GM12878 (cell line): Measurements from ENCODE around the gene WDR31. TPM values are rescaled to one million over a fixed set of nuclear protein-coding genes. Genes with fewer than 3 reads are reported as not detected.

Experiments
- ATAC-seq: fragments of 200-7000 bp; cut with Tn5 transposase; 3 replicates; pipeline ENCODE4 v1.9.1; 2020; ENCODE audit warnings: mild to moderate bottlenecking, moderate library complexity
- BruUV-seq: library from RNA; stranded (reverse); fragments of 400-500 nt; replicated peaks from 2 replicates; lab custom pipeline; 2021; lab: Mats Ljungman, UMichigan
- CTCF ChIA-PET: fragments of 300-600 bp; sonication (Branson Sonifier 250); formaldehyde crosslinking; extraction: SDS; loops from one replicate; lab custom pipeline; 2021; ENCODE audit warnings: inconsistent platforms; lab: Yijun Ruan, JAX
- POLR2A ChIA-PET: fragments of 350-600 bp; formaldehyde crosslinking; extraction: SDS; loops from one replicate; lab custom pipeline; 2021; ENCODE audit warnings: inconsistent platforms; lab: Charles Lee
- RAD21 ChIA-PET: fragments of 300-600 bp; sonication (Branson Sonifier 250); formaldehyde crosslinking; loops from one replicate; lab custom pipeline; 2023; ENCODE audit warnings: antibody characterized with exemption; ENCODE audit not compliant: unreplicated experiment; lab: Charles Lee
- SMC1A ChIA-PET: fragments of 300-600 bp; sonication (Branson Sonifier 250); formaldehyde crosslinking; loops from one replicate; lab custom pipeline; 2023; ENCODE audit not compliant: unreplicated experiment, uncharacterized antibody; lab: Charles Lee
- DNase-seq: peaks from one replicate; pipeline ENCODE4 v3.0.0-alpha.2; 2011; ENCODE audit warnings: low read depth, low spot score
- FAIRE-seq: peaks from 3 replicates; lab custom pipeline; 2011; peaks lifted over from hg19 to GRCh38; lab: Jason Lieb, UNC
- H2AFZ ChIP-seq: 2 replicates; pipeline ENCODE4 v1.6.0; 2011; ENCODE audit warnings: low read depth, low read length, control low read depth; ENCODE audit not compliant: control insufficient read depth
- H3K27ac ChIP-seq: 2 replicates; pipeline ENCODE4 v1.5.1; 2011; ENCODE audit warnings: control low read depth; ENCODE audit not compliant: control insufficient read depth, insufficient read depth
- H3K27me3 ChIP-seq, 2 experiments: replicated peaks in 1 of 2; 2 replicates each; pipeline versions ENCODE4 v1.6.0 to v1.6.1; 2011; ENCODE audit warnings: low read length in 1 of 2; ENCODE audit not compliant: control insufficient read depth in 2 of 2, insufficient read depth in 2 of 2
- H3K36me3 ChIP-seq, 2 experiments: 2 replicates each; pipeline ENCODE4 v1.5.1; 2011; ENCODE audit warnings: low read length in 1 of 2; ENCODE audit not compliant: control insufficient read depth in 2 of 2, insufficient read depth in 2 of 2
- H3K4me1 ChIP-seq: 2 replicates; pipeline ENCODE4 v1.6.1; 2011; ENCODE audit warnings: mild to moderate bottlenecking, low read length, moderate library complexity, mixed read lengths; ENCODE audit not compliant: control insufficient read depth, insufficient read depth
- H3K4me2 ChIP-seq: 2 replicates; pipeline ENCODE4 v1.6.0; 2011; ENCODE audit warnings: control low read depth; ENCODE audit not compliant: control insufficient read depth, insufficient read depth
- H3K4me3 ChIP-seq: fragments of 200-600 bp; sonication (generic); 2 replicates; pipeline ENCODE4 v1.5.1; 2016
- H3K79me2 ChIP-seq: 2 replicates; pipeline ENCODE4 v1.6.0; 2011; ENCODE audit warnings: low read length; ENCODE audit not compliant: control insufficient read depth, insufficient read depth
- H3K9ac ChIP-seq: 2 replicates; pipeline ENCODE4 v1.8.0; 2011; ENCODE audit warnings: low read length, control low read depth, mixed read lengths; ENCODE audit not compliant: control insufficient read depth, insufficient read depth
- H3K9me3 ChIP-seq: replicated peaks from 3 replicates; pipeline ENCODE4 v1.5.1; 2011; ENCODE audit warnings: mild to moderate bottlenecking, low read length; ENCODE audit not compliant: control insufficient read depth, insufficient read depth
- H4K20me1 ChIP-seq: 2 replicates; pipeline ENCODE4 v1.6.0; 2011; ENCODE audit not compliant: control insufficient read depth, insufficient read depth
- CBFB ChIP-seq: IDR thresholded peaks from 2 replicates; pipeline ENCODE4 v1.6.1; 2016; ENCODE audit warnings: antibody characterized with exemption, low read depth
- CBX5 ChIP-seq: sonication (generic); IDR thresholded peaks from 2 replicates; pipeline ENCODE4 v1.6.1; 2016; ENCODE audit warnings: low read depth, moderate library complexity, mild to moderate bottlenecking, inconsistent platforms
- EED ChIP-seq: sonication (generic); IDR thresholded peaks from 2 replicates; pipeline ENCODE4 v1.6.1; 2016; ENCODE audit warnings: antibody characterized with exemption, low read depth
- GATAD2B ChIP-seq: fragments of 450-650 bp; conservative IDR thresholded peaks from 2 replicates; pipeline ENCODE4 v1.6.1; 2017; ENCODE audit warnings: low read depth, mild to moderate bottlenecking, moderate library complexity
- LARP7 ChIP-seq: fragments of 450-650 bp; IDR thresholded peaks from 2 replicates; pipeline ENCODE4 v1.6.1; 2017; ENCODE audit warnings: mild to moderate bottlenecking
- NR2C1 ChIP-seq: fragments of 450-650 bp; IDR thresholded peaks from 2 replicates; pipeline ENCODE4 v1.6.1; 2017; ENCODE audit warnings: antibody characterized with exemption, mild to moderate bottlenecking, moderate library complexity
- SIN3A ChIP-seq: IDR thresholded peaks from 2 replicates; pipeline ENCODE4 v1.6.1; 2012; ENCODE audit warnings: low read depth, low read length, improper control_type of control experiment
- ZBTB11 ChIP-seq: fragments of 450-650 bp; formaldehyde crosslinking; IDR thresholded peaks from 2 replicates; pipeline ENCODE4 v1.5.0; 2022; ENCODE audit warnings: mild to moderate bottlenecking, missing genetic modification characterization
- ZNF207 ChIP-seq: fragments of 450-650 bp; IDR thresholded peaks from 2 replicates; pipeline ENCODE4 v1.6.1; 2014; ENCODE audit warnings: antibody characterized with exemption, mild to moderate bottlenecking, borderline replicate concordance
- WGBS: methylation state at CpG from one replicate; pipeline ENCODE4 v1.1.6; 2016; ENCODE audit warnings: low lambda C conversion rate; ENCODE audit not compliant: insufficient replicate concordance, insufficient coverage; ENCODE audit errors: missing lambda C conversion rate; 5-methylcytosine and 5-hydroxymethylcytosine counted together
- in situ Hi-C: fragments of 300-500 bp; cut with MboI; formaldehyde crosslinking; loops from 9 replicates; pipeline ENCODE4 v1.14.3; 2018; ENCODE audit warnings: mixed read lengths
- intact Hi-C: fragments of 100-400 bp; cut with micrococcal nuclease; formaldehyde crosslinking; loops from one replicate; pipeline ENCODE4 v1.14.2; 2022; ENCODE audit not compliant: unreplicated experiment
- polyA plus RNA-seq, 11 experiments: library from polyadenylated mRNA; depleted of rRNA in 4 of 11; unstranded in 6 of 11; stranded (reverse) in 5 of 11; fragments of >200 nt; fragmentation: Nextera tagmentation in 4 of 11; fragmentation: Illumina TruSeq in 1 of 11; extraction: Ambion mirVana in 4 of 11; extraction: Trizol in 1 of 11; gene quantifications; 1 replicate in 1 of 11; 2 replicates in 10 of 11; pipeline versions ENCODE4 v1.2.1 to v1.2.3, GENCODE V29; 2011 to 2016; ENCODE audit warnings: inconsistent platforms in 2 of 11, missing spikeins in 2 of 11, low read depth in 1 of 11
- total RNA-seq, 4 experiments: library from RNA; depleted of rRNA in 3 of 4; stranded (reverse); fragments of >200 nt in 3 of 4; fragmentation: Illumina TruSeq in 1 of 4; extraction: Trizol in 1 of 4; gene quantifications; 2 replicates each; pipeline versions ENCODE4 v1.2.1 to v1.2.3, GENCODE V29; 2013 to 2021
- TF ChIP-seq, protein P1 (sequence below): fragments of 450-650 bp; IDR thresholded peaks from 2 replicates; pipeline ENCODE4 v1.6.1; 2014; ENCODE audit warnings: mild to moderate bottlenecking
- TF ChIP-seq, protein P2 (sequence below): IDR thresholded peaks from 2 replicates; pipeline ENCODE4 v1.6.1; 2012; ENCODE audit warnings: low read depth, low read length, improper control_type of control experiment

Gene WDR31
- total and polyA plus RNA-seq, 10 of the 15 experiments (the other 5 are each of a cell fraction or from before 2014, with no cell fraction given), result 0.26 to 1.7 (median 0.79) TPM

DNA sequence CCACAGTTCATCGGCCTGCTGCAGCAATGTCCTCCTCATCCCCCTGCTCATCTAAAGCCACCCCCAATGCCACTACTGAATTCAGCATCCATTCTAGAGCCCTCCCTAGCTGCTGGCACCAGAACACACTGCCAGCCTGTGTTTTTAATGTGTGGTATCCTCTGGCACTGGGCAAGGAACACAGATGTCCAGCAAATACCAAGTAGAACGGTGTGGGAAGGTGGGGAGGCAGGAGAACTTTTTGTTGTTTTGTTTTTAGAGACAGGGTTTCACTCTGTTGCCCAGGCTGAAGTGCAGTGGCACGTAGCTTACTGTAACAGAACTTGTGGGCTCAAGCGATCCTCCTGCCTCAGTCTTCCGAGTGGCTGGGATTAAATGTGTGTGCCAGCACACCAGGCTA is 32.0 kb upstream of the WDR31 start:
- ChIA-PET CTCF (no interaction called here), POLR2A (no interaction called here), RAD21 (interaction anchor here (1.4 kb wide), 1 partner anchor 283 kb away, joined by 3 read pairs; no protein-coding TSS in a partner anchor), SMC1A (interaction anchor here (1.2 kb wide), 1 partner anchor 219 kb away, joined by 5 read pairs; no protein-coding TSS in a partner anchor)
- DNase-seq, result no peak
- no peak overlapping the region for H2AFZ ChIP-seq
- H3K4me3 ChIP-seq, result no peak overlapping the region
- H3K79me2 ChIP-seq, result peaks cover 5% of the 10 kb centered on the region
- peaks cover 5 to 7% of the 10 kb centered on the region in 2 experiments for H3K36me3 ChIP-seq
- no peak overlapping the region for H3K9ac ChIP-seq
- BruUV-seq, result no TSS peak
- intact Hi-C loops, result no loop called here
- peaks cover 18% of the 10 kb centered on the region for H3K4me1 ChIP-seq
- H3K9me3 ChIP-seq, result no peaks in the 10 kb centered on the region
- in situ Hi-C loops, result no loop called here
- H3K27ac ChIP-seq, result no peak overlapping the region
- FAIRE-seq, result no peak
- TF ChIP-seq NR2C1, result no peak
- no peak for TF ChIP-seq CBFB
- no peak for TF ChIP-seq ZNF207
- TF ChIP-seq, protein P1, sequence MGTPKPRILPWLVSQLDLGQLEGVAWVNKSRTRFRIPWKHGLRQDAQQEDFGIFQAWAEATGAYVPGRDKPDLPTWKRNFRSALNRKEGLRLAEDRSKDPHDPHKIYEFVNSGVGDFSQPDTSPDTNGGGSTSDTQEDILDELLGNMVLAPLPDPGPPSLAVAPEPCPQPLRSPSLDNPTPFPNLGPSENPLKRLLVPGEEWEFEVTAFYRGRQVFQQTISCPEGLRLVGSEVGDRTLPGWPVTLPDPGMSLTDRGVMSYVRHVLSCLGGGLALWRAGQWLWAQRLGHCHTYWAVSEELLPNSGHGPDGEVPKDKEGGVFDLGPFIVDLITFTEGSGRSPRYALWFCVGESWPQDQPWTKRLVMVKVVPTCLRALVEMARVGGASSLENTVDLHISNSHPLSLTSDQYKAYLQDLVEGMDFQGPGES, result no peak
- TF ChIP-seq LARP7, result no peak
- TF ChIP-seq, protein P2, sequence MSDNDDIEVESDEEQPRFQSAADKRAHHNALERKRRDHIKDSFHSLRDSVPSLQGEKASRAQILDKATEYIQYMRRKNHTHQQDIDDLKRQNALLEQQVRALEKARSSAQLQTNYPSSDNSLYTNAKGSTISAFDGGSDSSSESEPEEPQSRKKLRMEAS, result no peak
- TF ChIP-seq SIN3A, result no peak
- no peak for TF ChIP-seq EED
- TF ChIP-seq ZBTB11 (CRISPR knock-in tag), result no peak
- TF ChIP-seq GATAD2B, result no peak
- no peak for TF ChIP-seq CBX5
- no peaks in the 10 kb centered on the region for H4K20me1 ChIP-seq
- WGBS, result 78% methylated on average over 5 of the region's 5 CpGs
- ATAC-seq, result no peak
- no peaks in the 10 kb centered on the region for H3K27me3 ChIP-seq
- no peak overlapping the region for H3K4me2 ChIP-seq
